NCI-H2196 (cell line): ENCODE measurements around the gene NUDT19.
"Not testable (repeated sequence)": the region's sequence is repeated elsewhere in the genome, so short reads cannot be mapped to it uniquely, and the experiment has no call there.

Source experiments
- DNase-seq: peaks from one replicate; lab custom pipeline; 2025; ENCODE audit not compliant: unreplicated experiment; lab: John Stamatoyannopoulos, UW

NUDT19 gene

GRCh38 chr19:32674931-32675719 lies 16.5 kb upstream of the NUDT19 start, which contains the start of gene ANKRD27:
ANKRD27 (minus strand) TSS chr19:32675180; CDS start chr19:32659015, 16,165 bp downstream.
- peak; percentile 99 for DNase-seq

- DNase-seq, result peak; percentile 69
Observed at GRCh38 chr19:32675720-32676185, 15.9 kb upstream of the NUDT19 start, which contains the start of gene RGS9BP. RGS9BP (plus strand) TSS chr19:32675848; CDS start chr19:32676264, 416 bp downstream.

DNA sequence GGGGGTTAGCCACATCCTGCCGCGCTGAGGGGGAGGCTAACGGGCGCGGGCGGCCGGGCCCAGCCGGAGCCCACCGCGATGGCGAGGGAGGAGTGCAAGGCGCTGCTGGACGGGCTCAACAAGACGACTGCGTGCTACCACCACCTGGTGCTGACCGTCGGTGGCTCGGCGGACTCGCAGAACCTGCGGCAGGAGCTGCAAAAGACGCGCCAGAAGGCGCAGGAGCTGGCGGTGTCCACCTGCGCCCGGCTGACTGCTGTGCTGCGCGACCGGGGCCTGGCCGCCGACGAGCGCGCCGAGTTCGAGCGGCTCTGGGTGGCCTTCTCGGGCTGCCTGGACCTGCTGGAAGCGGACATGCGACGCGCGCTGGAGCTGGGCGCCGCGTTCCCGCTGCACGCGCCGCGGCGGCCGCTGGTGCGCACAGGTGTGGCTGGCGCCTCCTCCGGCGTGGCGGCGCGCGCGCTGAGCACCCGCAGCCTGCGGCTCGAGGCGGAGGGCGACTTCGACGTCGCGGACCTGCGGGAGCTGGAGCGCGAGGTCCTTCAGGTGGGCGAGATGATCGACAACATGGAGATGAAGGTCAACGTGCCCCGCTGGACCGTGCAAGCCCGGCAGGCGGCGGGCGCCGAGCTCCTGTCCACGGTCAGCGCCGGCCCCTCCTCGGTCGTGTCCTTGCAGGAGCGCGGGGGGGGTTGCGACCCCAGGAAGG lies 15.3 kb upstream of the NUDT19 start:
- DNase-seq, result peak; percentile 22

GRCh38 chr19:32676895-32677359 lies 14.7 kb upstream of the NUDT19 start:
- DNase-seq, result no peak

GRCh38 chr19:32677657-32678056 lies 14.0 kb upstream of the NUDT19 start:
- DNase-seq, result no peak

- DNase-seq, result no peak
Observed at GRCh38 chr19:32680986-32681385, 10.6 kb upstream of the NUDT19 start.

GRCh38 chr19:32682317-32682716 lies 9.3 kb upstream of the NUDT19 start:
- DNase-seq, result no peak

DNA sequence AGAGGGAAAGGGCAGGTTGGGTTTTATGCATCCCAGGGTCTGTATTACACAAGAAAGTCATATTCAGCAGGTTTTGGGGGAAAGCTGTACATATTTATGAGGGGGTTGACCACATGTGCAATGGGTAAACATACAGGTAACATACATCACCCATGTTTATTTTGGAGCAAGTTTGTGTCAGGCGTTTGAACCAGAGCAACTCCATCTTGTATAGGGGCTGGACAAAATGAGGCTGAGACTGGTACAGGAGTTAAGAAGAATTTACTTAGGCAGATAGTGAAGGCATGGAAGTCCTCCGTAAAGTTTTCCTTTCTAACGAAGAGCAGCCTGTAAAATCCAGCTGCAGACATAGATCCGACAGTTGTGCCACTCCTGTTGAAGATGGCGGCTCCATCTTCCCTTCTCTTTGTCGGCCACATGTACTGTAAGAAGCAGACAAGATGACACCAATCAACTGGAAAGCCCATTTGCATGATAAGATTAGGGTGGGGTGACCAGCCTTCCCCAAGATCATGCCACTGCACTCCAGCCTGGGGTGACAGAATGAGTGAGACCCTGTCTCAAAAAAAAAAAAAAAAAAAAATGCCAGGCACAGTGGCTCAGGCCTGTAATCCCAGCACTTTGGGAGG lies 4.7 kb upstream of the NUDT19 start:
- no peak for DNase-seq

DNA sequence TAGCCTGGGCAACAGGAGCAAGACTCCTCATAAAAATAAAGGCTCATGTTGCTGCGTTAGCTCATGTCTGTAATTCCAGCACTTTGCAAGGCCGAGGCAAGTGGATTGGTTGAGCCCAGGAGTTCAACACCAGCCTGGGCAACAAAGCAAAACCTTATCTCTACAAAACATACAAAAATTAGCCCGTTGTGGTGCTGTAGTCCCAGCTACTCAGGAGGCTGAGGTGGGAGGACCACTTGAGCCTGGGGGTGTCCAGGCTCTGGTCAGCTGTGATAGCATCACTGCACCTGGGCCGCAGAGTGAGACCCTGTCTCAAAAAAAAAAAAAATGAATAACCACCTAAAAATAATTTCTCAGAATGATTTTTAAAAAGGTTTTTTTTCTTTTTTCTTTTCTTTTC lies 3.9 kb upstream of the NUDT19 start:
- no peak for DNase-seq

- DNase-seq, result no peak
Observed at GRCh38 chr19:32688311-32688710, 3.3 kb upstream of the NUDT19 start.

DNA sequence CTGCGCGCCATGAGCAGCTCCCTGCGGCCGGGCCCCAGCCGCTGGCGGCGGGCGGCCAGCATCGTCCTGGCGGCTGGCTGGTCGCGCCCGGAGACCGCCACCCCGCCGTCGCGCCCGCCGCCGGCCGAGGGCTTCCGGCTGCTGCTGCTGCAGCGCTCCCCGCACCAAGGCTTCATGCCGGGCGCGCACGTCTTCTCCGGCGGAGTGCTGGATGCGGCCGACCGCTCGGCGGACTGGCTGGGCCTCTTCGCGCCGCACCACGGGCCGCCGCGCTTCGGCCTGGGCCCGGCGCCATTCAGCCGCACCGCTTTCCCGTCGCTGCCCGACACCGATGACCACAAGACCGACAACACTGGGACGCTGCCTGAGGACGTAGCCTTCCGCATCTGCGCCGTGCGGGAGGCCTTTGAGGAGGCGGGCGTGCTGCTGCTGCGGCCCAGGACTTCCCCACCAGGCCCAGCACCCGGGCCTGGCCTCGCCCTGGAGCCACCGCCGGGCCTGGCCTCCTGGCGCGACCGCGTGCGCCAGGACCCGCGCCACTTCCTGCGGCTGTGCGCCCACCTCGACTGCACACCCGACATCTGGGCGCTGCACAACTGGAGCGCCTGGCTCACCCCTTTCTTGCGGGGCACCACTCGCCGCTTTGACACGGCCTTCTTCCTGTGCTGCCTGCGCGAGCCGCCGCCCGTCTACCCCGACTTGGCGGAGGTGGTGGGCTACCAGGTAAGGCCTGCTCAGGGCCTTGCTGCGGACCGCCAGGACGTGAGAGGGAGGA lies 518 bp downstream of the NUDT19 start:
- DNase-seq, result peak; percentile 43

DNA sequence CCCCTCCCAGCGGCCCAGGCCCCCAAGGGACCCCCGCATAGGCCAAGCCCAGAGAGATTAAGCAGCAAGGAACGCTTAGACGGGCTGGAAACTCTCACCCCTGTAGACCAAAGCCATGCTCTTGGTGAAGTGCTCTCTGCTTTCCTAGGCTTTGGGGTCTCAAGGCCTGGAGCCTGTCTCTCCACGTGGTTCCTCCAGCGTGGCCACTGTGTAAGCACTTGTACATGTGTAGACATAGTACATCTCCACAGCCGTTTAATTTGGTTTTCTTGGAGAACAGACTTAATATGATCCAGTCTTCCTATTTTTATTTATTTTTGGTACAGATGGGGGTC lies 1.1 kb downstream of the NUDT19 start:
- DNase-seq, result no peak

- DNase-seq, result not testable (repeated sequence)
Observed at GRCh38 chr19:32693151-32694108, 1.8 kb downstream of the NUDT19 start.

DNA sequence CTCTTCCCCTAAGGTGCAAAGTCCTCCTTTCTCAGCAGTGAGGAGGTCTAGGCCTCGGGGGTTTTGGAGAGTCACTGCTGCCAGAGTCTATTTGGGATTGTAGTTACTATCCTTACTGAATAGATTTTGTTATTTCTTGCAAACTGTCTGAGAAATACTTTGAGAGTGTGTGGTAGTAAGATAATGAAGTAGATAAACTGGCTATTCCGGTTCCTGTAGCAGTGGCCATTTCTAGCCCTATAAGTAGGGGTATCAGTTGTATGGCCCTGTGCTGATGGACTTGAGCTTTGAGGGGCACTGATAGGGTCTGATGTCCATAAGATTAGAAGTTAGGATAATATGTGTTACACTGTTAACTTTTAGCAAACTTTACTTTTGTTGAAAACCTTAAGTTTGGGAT lies 2.7 kb downstream of the NUDT19 start:
- not testable (repeated sequence) for DNase-seq

- DNase-seq, result not testable (repeated sequence)
Observed at GRCh38 chr19:32694851-32695250, 3.2 kb downstream of the NUDT19 start.

DNA sequence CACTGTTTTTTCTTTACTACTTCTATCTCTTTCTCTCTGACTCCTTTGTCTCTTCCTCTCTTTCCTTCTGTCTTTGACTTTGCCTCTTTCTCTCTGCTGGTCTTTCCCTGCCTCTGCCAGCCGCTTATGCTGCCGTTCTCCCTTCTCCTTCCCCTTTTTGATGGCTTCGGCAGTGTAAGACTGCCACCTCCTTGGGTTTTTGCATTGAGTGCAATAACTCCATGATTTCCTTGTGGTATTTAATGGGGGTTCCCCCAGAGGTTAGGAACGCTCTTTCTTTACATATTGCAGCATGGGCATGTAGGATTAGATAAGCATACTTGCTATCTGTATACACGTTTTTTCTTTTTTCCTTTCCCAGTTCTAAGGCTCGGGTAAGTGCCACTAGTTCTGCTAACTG lies 3.9 kb downstream of the NUDT19 start:
- DNase-seq, result not testable (repeated sequence)

- not testable (repeated sequence) for DNase-seq
Observed at GRCh38 chr19:32696771-32697170, 5.2 kb downstream of the NUDT19 start.

DNA sequence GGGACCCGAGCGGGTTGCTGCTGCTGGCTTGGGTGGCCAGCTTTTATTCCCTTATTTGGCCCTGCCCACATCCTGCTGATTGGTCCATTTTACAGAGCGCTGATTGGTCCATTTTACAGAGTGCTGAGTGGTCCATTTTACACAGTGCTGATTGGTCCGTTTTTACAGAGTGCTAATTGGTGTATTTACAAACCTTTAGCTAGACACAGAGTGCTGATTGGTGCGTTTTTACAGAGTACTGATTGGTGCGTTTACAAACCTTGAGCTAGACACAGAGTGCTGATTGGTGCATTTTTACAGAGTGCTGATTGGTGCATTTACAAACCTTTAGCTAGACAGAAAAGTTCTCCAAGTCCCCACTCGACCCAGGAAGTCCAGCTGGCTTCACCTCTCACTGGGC lies 8.5 kb downstream of the NUDT19 start:
- DNase-seq, result not testable (repeated sequence)

DNA sequence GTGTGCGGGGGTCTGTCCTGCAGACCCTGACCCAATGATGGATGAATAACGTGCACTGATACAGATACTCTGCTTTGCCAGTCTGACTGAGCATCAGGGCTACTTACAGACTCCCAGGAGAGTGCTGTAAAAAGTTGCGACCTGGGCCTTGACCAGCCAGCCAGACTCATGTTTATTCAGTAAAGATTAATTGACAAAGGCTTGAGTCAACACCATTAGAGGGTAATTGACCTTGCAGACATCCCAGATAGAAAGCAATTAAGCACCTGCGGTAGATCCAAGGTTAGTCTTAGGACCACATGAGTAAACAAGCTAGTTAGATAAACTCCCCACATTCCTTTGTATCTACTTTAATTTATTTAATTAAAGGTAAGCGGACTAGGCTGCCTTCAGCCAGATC lies 10.4 kb downstream of the NUDT19 start:
- DNase-seq, result peak; percentile 22

- DNase-seq, result not testable (repeated sequence)
Observed at GRCh38 chr19:32704006-32704405, 12.4 kb downstream of the NUDT19 start.
